HEK293T (cell line): ENCODE measurements around the gene NAALADL2.

ENCODE experiments used
- BHLHE40 ChIP-seq: fragments of 450-650 bp; IDR thresholded peaks from 2 replicates; pipeline ENCODE4 v1.6.1; 2016; ENCODE audit warnings: mild to moderate bottlenecking, moderate library complexity, borderline replicate concordance
- FOXA1 ChIP-seq: fragments of 450-650 bp; IDR thresholded peaks from 2 replicates; pipeline ENCODE4 v1.6.1; 2016; ENCODE audit warnings: mild to moderate bottlenecking
- FOXM1 ChIP-seq: fragments of 450-650 bp; IDR thresholded peaks from 2 replicates; pipeline ENCODE4 v1.6.1; 2017; ENCODE audit warnings: mild to moderate bottlenecking, borderline replicate concordance
- HDGF ChIP-seq: fragments of 450-650 bp; IDR thresholded peaks from 2 replicates; pipeline ENCODE4 v1.6.1; 2017; ENCODE audit warnings: antibody characterized with exemption, borderline replicate concordance
- LEF1 ChIP-seq: fragments of 450-650 bp; IDR thresholded peaks from 2 replicates; pipeline ENCODE4 v1.6.1; 2017; ENCODE audit warnings: mild to moderate bottlenecking, borderline replicate concordance
- SP1 ChIP-seq: fragments of 450-650 bp; IDR thresholded peaks from 2 replicates; pipeline ENCODE4 v1.6.1; 2017
- SUZ12 ChIP-seq: fragments of 450-650 bp; IDR thresholded peaks from 2 replicates; pipeline ENCODE4 v1.6.1; 2016; ENCODE audit warnings: mild to moderate bottlenecking
- TARDBP ChIP-seq: fragments of 450-650 bp; IDR thresholded peaks from 2 replicates; pipeline ENCODE4 v1.6.1; 2016

DNA sequence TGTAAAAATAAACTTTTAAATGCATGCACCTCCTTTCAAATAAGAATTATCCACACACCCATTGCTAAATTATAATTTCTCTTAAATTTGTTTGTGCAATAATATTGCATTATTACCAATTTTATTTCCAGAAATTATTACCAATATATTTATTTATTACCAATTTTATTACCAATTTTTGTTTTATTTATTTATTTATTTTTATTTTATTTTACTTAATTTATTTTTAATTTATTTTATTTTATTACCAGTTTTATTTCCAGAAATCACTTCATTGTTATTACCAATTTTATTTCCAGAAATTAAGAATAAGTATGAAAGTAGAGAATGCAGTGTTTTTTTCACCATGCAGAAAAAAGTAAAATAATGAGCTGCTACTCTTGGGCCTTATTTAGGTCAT is 525.4 kb downstream of the NAALADL2 start:
- TF ChIP-seq LEF1 = no peak
- no peak for TF ChIP-seq TARDBP
- TF ChIP-seq FOXM1 = no peak
- no peak for TF ChIP-seq SUZ12
- no peak for TF ChIP-seq SP1
- TF ChIP-seq HDGF = no peak
- no peak for TF ChIP-seq FOXA1
- no peak for TF ChIP-seq BHLHE40
